ENCODE data around the gene LCA5L. TPM values are rescaled to one million over a fixed set of nuclear protein-coding genes. Genes with fewer than 3 reads are reported as not detected.

The LCA5L gene
- total RNA-seq, 3 donors from 2014 or later, result 1.6 to 6.0 (median 4.2) TPM

DNA sequence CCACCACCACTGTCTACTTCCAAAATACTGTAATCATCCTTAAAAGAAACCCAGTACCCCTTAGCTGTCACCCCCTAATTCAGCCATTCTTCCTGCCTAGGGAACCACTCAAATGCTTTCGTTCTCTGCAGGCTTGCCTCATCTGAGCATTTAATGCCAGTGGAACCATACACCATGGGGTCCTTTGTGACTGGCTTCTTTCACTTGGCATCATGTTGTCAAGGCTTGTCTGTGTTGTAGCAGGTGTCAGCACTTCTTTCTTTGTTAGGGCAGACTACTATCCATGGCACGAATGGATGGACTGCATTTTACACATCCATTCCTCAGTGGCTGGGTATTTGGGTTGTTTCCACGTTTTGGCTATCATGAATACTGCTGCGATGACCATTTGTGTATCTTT, 34.7 kb upstream of the LCA5L start:
- Histone ChIP-seq H3K4me3 (no peak overlapping the region), H3K4me1 (no peaks in the 10 kb centered on the region), H3K36me3 (no peaks in the 10 kb centered on the region), H3K27me3 (no peaks in the 10 kb centered on the region), H3K27ac (no peak overlapping the region), H3K9me3 (no peaks in the 10 kb centered on the region)
- intact Hi-C loops (cut with DNase I; ENCODE audit: low total_unique reads), result no loop called here
- no peak for DNase-seq (ENCODE audit: low spot score in 2 of 2)
- TF ChIP-seq, protein P1, sequence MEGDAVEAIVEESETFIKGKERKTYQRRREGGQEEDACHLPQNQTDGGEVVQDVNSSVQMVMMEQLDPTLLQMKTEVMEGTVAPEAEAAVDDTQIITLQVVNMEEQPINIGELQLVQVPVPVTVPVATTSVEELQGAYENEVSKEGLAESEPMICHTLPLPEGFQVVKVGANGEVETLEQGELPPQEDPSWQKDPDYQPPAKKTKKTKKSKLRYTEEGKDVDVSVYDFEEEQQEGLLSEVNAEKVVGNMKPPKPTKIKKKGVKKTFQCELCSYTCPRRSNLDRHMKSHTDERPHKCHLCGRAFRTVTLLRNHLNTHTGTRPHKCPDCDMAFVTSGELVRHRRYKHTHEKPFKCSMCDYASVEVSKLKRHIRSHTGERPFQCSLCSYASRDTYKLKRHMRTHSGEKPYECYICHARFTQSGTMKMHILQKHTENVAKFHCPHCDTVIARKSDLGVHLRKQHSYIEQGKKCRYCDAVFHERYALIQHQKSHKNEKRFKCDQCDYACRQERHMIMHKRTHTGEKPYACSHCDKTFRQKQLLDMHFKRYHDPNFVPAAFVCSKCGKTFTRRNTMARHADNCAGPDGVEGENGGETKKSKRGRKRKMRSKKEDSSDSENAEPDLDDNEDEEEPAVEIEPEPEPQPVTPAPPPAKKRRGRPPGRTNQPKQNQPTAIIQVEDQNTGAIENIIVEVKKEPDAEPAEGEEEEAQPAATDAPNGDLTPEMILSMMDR (IDR thresholded peaks at IDR 0.05), result no peak
- no peak for TF ChIP-seq POLR2AphosphoS5 (IDR thresholded peaks at IDR 0.05)
- TF ChIP-seq POLR2A (IDR thresholded peaks at IDR 0.05), result no peak

DNA sequence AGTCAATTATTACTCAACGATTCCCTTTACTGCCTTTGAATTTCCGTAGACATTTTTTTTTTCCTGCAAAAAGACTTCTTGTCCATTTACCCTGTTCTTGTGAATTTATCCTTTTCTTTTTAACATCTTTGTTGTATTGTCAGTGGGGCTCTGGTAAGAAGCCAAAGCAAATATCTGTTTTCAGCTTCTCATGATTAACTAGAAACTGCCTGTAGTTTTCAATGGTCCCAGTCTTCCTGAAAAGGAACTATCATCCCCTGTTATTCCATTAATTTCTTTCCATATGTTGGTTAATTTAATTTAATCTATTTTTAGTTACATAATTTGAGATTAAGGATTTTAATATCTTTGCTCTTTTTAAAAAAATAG, 34.2 kb upstream of the LCA5L start:
- no peak overlapping the region for H3K4me3 ChIP-seq
- H3K9me3 ChIP-seq, result no peaks in the 10 kb centered on the region
- no peaks in the 10 kb centered on the region for H3K36me3 ChIP-seq
- DNase-seq (ENCODE audit: low spot score in 2 of 2), result no peak
- no peaks in the 10 kb centered on the region for H3K4me1 ChIP-seq
- intact Hi-C loops (cut with DNase I; ENCODE audit: low total_unique reads), result no loop called here
- no peaks in the 10 kb centered on the region for H3K27me3 ChIP-seq
- TF ChIP-seq POLR2A (IDR thresholded peaks at IDR 0.05) (no peak), POLR2AphosphoS5 (IDR thresholded peaks at IDR 0.05) (no peak)
- TF ChIP-seq, protein P1 (IDR thresholded peaks at IDR 0.05), result no peak
- no peak overlapping the region for H3K27ac ChIP-seq

DNA sequence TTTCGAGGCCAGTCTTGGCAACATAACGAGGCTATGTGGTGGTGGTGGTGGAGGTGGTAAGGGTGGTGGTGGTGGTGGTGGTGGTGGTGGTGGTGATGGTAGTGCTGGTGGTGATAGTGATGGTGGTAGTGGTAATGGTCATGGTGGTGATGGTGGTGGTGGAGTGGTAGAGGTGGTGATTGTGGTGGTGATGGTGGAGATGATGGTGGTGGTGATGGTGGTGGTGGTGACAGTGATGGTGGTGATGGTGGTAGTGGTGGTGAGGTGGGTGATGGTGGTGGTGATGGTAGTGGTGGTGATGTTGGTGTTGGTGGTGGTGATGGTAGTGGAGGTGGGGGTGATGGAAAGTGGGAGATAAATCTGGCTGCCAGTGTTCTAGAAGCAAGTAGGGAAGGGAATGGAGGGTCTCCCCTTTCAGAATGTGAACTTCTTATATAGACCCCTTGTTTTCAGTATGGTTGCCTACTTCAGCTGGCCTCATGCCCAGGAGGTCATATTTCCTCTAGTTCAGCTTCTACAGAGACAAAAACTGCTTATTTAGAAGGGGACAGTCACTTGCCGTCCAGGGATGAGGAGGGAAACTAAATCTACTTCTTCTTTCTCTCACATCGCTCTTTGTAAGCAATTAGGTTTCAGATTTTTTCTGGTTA, 33.7 kb upstream of the LCA5L start:
- Histone ChIP-seq H3K9me3 (no peaks in the 10 kb centered on the region), H3K4me1 (no peaks in the 10 kb centered on the region), H3K4me3 (no peak overlapping the region), H3K36me3 (no peaks in the 10 kb centered on the region), H3K27ac (no peak overlapping the region), H3K27me3 (no peaks in the 10 kb centered on the region)
- no peak for DNase-seq (ENCODE audit: low spot score in 2 of 2)
- intact Hi-C loops (cut with DNase I; ENCODE audit: low total_unique reads), result no loop called here
- TF ChIP-seq POLR2A (IDR thresholded peaks at IDR 0.05) (no peak), POLR2AphosphoS5 (IDR thresholded peaks at IDR 0.05) (no peak)
- TF ChIP-seq, protein P1 (IDR thresholded peaks at IDR 0.05), result no peak

DNA sequence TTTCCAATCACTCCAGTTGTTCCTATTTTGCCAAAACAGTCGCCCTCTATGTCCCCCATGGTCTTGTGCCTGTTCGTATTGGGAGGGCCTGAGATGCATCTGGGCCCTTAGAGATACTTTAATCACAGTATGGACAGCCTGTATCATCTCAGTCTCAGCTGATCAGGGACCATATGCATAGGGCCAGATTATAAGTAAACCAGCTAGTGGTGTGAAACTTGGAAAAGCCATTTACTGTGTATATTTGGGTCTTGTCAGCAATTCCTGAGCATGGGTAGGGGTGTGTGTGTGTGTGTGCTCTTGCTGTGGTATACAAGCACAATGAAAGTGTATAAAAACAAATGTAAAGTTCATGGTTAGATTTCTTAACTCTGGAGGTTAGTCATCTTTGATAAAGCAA, 29.0 kb upstream of the LCA5L start:
- Histone ChIP-seq H3K4me1 (no peaks in the 10 kb centered on the region), H3K36me3 (no peaks in the 10 kb centered on the region), H3K27me3 (no peaks in the 10 kb centered on the region), H3K27ac (no peak overlapping the region), H3K9me3 (no peaks in the 10 kb centered on the region), H3K4me3 (no peak overlapping the region)
- DNase-seq (ENCODE audit: low spot score in 2 of 2), result no peak
- intact Hi-C loops (cut with DNase I; ENCODE audit: low total_unique reads), result no loop called here
- TF ChIP-seq POLR2A (IDR thresholded peaks at IDR 0.05), result no peak
- TF ChIP-seq, protein P1 (IDR thresholded peaks at IDR 0.05), result no peak
- no peak for TF ChIP-seq POLR2AphosphoS5 (IDR thresholded peaks at IDR 0.05)

DNA sequence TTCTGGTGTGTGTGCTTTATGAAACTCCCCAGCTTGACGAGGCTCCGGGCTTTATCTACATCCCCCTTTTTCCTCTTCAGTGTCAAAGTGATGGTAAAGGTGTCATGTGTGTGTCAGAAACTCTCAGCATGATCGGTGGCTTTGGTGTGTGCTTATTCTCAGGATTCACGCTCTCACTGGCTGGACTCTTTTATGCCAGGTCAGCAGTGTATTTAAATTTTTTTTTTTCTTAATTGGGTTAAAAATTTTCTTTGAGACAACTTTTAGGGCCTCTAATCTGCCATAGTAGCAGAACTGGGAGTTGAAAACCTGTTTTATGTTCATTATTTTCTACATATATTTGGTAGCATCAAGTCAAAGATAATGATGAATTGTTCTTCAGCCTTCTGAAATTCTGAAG, 27.2 kb upstream of the LCA5L start:
- no peaks in the 10 kb centered on the region for H3K9me3 ChIP-seq
- H3K27ac ChIP-seq, result no peak overlapping the region
- no peak overlapping the region for H3K4me3 ChIP-seq
- no peaks in the 10 kb centered on the region for H3K36me3 ChIP-seq
- no peak for DNase-seq (ENCODE audit: low spot score in 2 of 2)
- TF ChIP-seq POLR2A (IDR thresholded peaks at IDR 0.05), result no peak
- no peak for TF ChIP-seq POLR2AphosphoS5 (IDR thresholded peaks at IDR 0.05)
- H3K27me3 ChIP-seq, result no peaks in the 10 kb centered on the region
- H3K4me1 ChIP-seq, result no peaks in the 10 kb centered on the region
- intact Hi-C loops (cut with DNase I; ENCODE audit: low total_unique reads), result no loop called here

DNA sequence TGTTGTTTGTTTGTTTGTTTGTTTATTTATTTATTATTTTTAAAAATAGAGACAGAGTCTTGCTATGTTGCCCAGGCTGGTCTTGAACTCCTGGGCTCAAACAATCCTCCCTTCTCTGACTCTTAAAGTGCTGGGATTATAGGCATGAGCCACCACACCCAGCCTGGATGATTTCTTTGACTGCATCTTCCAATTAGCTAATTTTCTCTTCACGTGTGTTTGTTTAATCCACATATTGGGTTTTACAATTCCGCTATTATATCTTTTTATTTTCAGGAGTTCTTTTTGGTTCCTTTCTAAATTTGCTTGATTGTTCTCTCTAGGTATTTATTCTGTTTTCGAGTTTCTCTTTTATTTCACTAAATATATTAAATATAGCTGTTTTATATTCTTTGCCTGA, 26.0 kb upstream of the LCA5L start:
- no peaks in the 10 kb centered on the region for H3K4me1 ChIP-seq
- TF ChIP-seq POLR2AphosphoS5 (IDR thresholded peaks at IDR 0.05), result no peak
- TF ChIP-seq, protein P1 (IDR thresholded peaks at IDR 0.05), result no peak
- TF ChIP-seq POLR2A (IDR thresholded peaks at IDR 0.05), result no peak
- no peaks in the 10 kb centered on the region for H3K27me3 ChIP-seq
- no peak overlapping the region for H3K4me3 ChIP-seq
- no peak overlapping the region for H3K27ac ChIP-seq
- no peaks in the 10 kb centered on the region for H3K9me3 ChIP-seq
- DNase-seq (ENCODE audit: low spot score in 2 of 2), result no peak
- intact Hi-C loops (cut with DNase I; ENCODE audit: low total_unique reads), result no loop called here
- no peaks in the 10 kb centered on the region for H3K36me3 ChIP-seq
